ENCODE data around the gene WWC1.

DNA sequence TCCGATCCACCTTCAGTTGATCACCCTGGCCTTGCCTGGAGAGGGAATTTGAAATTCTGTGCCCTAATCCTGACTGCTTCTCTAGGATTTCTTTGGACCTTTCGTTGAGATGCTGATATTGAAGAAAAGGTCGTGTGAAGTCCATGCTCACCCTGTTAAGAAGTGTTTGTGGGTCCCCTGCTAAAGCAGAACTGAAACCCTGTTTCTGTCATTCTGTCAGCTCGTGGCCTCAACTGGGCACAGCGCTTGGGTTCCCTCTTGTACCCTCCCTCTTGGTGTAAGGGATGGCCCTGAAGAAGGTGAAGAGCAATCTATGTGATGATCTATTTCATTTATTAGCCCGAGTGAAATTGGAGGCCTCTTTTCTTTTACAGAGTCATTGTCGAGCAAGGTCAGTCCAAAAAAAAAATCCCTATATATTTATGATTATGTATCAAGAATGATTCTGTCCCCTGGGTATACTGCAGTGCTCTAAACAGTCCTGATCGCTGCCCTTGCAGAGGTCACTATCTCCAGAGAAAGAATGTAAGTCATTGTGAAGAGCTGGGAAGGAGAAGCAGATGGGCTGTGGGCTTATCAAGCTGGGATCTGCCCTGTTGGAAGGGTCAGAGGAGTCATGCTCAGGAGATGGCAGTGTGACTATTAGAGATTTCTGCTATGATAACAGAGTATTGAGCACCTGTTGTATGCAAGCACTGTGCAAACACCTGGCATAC lies 56.1 kb downstream of the WWC1 start:
- TF ChIP-seq, protein P1, sequence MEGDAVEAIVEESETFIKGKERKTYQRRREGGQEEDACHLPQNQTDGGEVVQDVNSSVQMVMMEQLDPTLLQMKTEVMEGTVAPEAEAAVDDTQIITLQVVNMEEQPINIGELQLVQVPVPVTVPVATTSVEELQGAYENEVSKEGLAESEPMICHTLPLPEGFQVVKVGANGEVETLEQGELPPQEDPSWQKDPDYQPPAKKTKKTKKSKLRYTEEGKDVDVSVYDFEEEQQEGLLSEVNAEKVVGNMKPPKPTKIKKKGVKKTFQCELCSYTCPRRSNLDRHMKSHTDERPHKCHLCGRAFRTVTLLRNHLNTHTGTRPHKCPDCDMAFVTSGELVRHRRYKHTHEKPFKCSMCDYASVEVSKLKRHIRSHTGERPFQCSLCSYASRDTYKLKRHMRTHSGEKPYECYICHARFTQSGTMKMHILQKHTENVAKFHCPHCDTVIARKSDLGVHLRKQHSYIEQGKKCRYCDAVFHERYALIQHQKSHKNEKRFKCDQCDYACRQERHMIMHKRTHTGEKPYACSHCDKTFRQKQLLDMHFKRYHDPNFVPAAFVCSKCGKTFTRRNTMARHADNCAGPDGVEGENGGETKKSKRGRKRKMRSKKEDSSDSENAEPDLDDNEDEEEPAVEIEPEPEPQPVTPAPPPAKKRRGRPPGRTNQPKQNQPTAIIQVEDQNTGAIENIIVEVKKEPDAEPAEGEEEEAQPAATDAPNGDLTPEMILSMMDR (IDR thresholded peaks at IDR 0.05; ENCODE audit: insufficient read depth, low read depth, low read length) = no peak
- TF ChIP-seq EZH2 (IDR thresholded peaks at IDR 0.05; ENCODE audit: insufficient read depth, low read length) = no peak
